CD4-positive, alpha-beta T cell treated with Interleukin-12 subunit alpha and Interleukin-12 subunit beta, for 1 hour (primary cell): ENCODE measurements around the gene TSEN15.

Source experiments
- DNase-seq: peaks from one replicate; pipeline ENCODE4 v3.0.0-alpha.2; 2020

Gene TSEN15

DNA sequence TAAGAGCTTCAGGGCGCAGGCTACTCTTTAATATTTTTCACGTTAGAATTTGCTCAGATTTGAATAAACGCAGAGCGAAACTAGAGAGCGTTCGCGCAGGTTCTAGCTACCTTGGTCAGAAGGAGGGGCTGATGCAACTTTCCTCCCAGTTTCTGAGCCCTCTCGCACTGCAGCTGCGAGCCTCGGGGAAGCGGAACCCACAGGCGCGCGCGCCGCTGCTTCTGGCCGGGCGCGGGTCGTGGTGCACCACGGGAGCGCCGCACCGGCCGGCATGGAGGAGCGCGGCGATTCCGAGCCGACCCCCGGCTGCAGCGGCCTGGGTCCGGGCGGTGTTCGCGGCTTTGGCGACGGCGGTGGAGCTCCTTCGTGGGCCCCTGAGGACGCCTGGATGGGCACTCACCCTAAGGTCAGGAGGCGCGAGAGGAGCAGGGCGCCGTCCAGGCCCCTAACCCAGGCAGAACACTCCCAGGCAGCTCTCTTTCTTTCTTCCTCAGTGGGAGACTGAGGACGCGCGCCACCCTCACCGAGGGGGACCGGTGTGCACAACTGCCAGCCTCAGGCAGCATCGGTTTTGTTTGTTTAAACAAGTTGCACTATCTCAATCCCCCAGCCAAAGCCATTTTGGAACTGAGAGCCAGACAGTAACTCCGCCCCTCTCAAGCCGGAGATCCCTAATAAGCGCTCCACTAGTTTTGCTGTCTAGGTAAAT is at the start of gene TSEN15:
Gene TSEN15 (plus strand): TSS at position 246 of the 709 bp plus-strand sequence. CDS start 26 bp downstream, at position 272.
- DNase-seq = peak; percentile 76

DNA sequence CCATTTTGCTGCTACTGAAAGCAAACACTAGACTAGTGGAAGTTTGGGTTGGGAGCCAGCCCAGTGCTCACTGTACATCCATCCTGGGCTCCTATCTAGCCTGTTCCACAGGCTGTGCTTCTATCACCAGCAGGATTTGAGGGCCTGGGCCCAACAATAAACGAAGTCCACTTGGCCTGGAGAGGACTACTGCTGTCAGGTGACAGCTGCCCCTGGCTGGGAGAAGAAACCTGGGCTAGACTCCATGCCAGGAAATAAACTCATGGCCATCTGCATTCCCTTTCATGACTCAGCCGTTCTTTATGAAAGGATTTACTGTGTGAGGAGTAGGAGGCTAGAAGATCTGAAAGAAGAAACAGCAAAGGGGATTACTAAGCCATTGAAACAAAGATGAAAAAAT is 49.5 kb upstream of the TSEN15 start:
- DNase-seq = no peak

DNA sequence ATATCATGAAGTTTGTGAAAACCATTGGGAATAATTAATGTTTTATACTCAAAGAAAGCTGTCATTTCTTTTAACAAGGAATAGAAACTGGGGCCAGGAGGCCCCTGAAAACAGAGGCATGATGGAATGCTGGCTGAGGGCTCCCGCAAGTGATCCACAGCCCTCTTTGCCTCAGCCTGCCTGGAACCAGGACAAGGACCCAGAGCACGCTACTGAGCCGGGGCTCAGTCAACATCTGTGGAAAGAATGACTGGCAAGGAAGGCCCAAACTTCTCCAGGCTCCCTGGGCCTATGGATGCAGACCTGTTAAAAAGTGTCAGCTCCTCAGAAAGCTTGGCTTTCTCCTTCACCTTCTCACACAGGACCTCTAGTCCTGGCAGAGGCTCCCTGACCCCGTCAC is 46.6 kb upstream of the TSEN15 start:
- no peak for DNase-seq

DNA sequence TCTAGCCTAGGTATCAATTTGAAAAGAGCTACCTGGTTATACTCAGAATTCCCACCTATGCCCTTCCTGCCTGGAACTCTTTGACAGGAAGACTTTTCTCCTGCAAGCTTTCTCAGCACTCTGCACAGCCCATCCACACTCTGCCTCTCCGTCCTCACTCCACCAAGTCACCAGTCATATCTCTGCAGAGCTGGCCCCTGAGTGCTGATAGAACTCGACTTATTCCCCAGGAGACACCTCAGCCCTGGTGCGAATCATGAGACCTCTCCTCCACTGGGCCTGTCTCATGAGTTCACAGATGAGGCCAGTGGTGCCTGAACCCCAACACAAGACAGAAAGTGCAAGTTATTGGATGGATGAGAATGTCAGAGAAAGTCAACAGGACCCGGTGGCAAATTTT is 46.0 kb upstream of the TSEN15 start:
- no peak for DNase-seq

DNA sequence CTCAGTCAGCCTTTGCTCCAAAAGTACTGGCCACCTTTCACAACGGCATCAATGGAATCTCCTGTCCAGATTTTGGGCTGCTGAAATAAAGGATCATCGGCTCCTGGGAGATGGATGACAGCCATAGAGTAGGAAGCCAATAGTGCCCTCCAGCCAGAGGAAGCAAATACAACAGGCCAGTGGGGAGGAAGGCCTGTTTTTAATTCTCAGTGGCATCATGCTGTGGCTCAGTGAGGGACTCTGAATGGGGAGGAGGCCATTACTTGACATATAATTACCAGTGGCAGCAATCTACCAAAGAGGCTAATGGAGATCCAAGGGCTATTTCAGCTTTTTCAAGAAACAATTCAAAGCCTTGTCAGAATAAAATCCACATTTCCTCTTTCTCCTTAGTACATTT is 40.7 kb upstream of the TSEN15 start:
- DNase-seq = no peak

DNA sequence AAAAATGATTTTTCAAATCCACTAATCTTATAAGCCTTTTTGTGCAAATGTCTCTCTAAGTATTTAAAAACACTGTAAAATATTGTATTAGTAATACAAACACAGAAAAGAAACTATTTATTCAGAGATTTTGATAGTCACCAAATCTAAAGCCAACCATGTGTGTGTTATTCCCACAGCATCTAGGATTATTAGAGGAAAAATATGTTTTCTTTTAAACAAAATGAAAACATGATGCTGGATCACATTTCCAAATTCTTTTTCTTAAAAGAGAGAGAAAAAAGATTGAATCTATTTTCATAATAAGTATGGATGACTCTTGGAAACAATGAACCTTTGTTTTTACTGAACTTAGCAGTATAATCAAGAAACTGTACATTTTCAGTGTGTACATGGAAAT is 39.3 kb upstream of the TSEN15 start:
- no peak for DNase-seq

DNA sequence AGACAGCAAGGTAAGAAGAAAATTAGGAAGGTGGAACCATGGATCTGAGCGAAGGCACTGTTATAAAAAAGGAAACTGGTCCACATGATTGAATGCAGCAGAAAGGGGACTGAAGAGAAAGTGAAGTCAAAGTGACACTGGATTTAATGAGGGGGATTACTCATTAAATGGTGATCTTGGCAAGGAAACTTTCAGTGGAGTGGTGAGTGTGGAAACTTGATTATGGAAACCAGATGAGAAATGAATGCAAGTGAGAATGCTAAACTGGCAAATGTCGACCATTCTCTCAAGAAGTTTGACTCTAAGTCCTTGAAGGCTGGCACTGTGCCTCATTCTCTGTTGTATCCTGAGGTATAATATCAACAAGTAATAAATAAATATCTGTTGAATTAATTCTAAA is 37.3 kb upstream of the TSEN15 start:
- DNase-seq = no peak

DNA sequence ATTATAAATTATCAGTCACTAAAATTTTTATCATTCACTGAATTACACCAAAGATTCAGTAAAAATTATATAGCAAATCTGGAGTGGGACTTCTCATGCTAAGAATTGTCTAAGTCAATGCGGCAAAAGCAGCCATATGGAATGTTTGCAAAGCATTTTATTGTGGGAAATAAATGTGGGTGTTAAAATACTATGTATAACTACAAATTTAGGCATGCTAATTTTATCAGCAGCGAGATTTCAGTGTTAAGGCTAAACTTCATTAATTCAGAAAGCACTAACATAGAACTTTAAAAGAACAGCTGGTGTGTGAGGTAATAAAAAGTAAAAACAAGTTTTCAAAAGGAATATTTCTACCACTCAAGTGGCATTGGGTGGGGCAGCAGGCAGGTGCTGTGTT is 35.4 kb upstream of the TSEN15 start:
- DNase-seq = no peak

DNA sequence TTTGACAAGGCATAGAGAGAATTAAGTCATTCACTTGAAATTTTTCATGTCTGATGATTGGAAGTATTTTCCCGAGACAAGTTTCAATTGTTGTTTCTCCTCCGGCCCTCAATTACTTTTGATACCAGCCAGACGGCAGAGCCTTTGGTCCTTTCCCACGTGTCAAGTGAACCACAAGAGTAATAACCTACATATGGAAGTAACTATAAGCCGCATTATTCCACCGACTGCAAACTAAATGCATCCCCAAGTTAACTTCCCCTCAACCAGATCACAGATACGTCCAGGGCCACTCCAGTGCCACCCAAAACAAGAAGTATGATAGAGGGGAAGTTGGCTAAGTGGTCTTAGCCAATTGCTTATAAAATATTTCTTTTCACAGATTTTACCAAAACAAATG is 34.2 kb upstream of the TSEN15 start:
- no peak for DNase-seq

DNA sequence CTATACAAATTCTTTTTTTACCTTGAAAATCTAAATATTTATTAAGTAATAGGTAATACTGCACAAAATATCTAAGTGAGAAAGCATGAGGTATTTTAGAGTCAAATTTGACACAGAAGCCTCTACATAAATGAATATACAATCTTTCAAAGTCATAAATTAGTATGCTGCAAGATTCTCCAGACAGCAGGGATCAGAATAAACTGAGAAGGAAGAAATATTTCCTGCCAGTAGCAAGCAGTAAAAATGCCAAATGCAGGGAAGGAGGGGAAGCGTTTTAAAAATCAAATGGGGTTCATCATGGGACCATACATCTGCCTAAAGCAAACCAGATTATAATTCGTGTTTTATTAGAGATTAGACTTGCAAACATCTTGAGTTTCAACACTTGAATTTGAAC is 32.9 kb upstream of the TSEN15 start:
- no peak for DNase-seq

DNA sequence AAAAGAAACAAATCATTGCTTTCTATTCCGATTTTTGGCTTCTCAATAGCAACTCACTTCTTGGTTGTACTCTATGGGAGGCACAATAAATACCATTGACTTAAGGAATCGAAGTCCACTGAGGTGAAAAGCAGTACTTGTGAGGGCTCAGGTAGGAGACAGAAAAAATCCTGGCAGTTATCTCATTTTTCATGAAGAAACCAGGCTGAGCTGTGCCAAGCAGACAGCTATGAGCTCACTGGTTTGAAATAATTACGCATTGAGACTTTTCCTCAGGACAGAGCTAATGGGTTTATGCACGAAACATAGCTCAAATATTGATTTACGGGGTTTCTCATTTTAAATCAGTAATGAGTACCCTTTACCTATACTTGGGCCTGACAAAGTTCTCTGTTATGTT is 32.5 kb upstream of the TSEN15 start:
- no peak for DNase-seq

DNA sequence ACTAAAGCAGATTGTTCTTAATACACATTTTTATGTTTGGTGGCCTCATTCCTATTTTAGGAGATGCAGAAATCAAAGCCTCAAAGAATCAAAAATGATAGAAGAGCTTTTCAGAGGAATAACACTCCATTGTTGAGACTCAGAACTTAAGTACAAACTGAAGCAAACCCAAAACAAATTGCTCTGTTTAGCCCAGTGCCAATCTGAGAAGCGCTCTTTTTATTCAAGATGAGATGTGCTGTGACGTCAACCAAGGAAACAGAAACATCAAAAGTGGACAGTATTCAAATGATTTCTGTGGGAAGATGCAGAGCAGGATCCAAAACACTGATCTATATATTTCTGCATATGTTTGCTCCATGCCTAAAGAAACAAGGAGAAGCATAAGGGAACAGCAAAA is 32.0 kb upstream of the TSEN15 start:
- DNase-seq = no peak

DNA sequence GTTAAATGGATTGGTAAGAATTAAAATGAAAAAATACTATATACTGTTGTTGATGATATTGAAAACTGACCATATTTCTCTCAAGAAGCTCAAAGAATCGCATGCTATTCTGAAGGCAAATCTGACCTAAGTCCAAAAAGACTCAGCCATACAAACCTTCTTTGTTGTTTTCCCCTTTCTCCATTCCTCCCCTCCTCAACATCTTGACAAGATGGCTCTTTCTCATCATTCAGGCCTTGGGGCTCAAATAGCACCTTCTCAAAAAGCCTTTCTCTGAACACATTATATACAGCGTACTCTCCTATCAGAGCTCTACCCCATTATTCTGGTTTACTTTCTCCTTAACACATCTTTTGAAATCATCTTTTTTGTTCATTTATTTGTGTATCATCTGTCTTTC is 31.2 kb upstream of the TSEN15 start:
- no peak for DNase-seq

DNA sequence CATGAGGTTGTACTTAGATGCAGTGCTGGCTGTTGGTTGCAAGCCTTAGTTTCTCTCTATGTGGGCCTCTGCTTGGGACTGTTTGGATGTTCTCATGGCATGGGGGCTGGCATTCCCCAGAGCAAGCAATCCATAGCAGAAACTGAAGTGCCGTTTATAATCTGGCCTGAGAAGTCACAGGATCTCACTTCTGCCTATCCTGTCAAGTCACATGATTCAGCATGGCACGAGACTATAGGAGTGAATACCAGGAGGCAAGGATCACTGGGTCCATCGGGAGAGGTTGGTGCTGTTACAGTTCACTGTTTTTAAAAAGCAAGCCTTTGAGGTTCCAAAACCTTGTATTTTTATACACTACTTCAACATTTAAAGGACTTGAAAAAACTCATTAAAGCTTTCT is 30.7 kb upstream of the TSEN15 start:
- no peak for DNase-seq

DNA sequence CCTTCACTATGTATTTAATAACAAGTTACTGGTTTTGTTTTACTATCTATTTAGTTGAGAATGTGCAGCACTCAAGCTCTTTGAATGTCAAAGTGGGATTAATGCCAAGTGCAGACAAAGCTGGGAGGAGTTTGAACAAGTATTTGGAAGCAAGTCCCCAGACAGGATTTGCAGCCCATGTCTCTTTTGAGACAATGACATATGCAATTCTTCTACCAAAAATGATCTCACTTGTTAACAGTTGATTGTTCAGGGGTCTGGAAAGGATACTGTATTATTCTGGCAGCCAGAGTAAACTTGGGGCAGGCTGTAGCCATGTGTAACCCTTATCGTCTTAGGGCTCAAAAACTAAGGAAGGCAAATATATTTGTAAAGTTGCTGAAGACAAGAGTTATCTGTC is 29.8 kb upstream of the TSEN15 start:
- DNase-seq = no peak

DNA sequence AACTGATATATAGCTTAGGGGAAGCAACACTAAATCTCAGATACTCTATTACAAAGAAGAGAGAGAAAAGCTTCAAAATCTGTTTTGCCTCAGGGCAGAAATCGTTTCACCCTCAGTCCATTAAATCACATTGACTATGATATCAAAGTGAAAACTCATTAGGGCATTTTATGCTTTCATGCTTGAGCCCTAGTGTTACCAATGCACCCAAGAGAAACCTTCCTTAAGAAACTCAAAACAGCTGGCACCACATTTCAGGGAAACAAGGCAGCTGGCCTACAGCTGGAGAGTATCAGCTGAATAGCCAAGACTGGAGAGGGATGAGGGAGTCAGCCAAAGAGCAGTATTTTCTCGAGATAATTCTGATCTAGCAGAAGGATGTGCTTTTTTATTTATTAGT is 28.9 kb upstream of the TSEN15 start:
- no peak for DNase-seq

DNA sequence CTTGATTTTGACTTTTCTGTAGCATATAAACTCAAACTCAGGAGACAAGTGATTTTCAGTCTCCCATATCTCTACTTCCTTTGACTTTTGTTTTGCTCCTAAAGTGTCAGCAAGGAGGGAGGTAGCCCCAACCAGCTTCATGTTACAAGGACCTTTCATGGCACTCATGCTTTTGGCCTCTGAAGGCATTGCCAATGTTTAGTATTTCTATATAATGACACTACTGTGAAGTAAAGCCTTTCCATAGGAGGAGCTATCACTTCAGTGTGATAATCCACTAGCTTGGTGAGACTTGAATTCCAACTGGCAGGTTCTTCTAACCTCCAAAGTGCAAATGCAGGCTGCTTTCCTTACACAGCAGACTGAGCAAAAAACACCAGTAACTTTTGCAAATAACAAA is 28.4 kb upstream of the TSEN15 start:
- no peak for DNase-seq

DNA sequence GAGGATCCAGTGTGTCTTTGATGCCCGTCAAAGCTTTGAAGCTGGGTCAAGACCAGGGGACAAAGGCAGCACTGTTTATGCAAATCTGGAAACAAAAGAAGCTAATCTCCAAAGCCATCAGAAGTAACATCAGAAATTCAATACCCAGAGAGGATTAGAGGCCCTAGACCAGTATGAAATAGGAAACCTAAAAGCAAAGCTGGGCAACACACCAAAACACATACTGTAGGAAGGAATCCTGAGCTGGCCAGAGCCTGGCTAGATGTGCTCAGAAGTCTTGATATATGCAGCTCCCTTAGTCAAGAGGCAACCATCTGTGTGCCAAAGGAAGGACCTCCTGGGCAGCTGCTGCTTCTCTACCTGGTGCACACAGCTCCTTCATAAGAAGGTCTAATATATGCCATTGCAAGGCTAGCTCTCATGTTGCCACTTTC is 26.3 kb upstream of the TSEN15 start:
- DNase-seq = no peak

DNA sequence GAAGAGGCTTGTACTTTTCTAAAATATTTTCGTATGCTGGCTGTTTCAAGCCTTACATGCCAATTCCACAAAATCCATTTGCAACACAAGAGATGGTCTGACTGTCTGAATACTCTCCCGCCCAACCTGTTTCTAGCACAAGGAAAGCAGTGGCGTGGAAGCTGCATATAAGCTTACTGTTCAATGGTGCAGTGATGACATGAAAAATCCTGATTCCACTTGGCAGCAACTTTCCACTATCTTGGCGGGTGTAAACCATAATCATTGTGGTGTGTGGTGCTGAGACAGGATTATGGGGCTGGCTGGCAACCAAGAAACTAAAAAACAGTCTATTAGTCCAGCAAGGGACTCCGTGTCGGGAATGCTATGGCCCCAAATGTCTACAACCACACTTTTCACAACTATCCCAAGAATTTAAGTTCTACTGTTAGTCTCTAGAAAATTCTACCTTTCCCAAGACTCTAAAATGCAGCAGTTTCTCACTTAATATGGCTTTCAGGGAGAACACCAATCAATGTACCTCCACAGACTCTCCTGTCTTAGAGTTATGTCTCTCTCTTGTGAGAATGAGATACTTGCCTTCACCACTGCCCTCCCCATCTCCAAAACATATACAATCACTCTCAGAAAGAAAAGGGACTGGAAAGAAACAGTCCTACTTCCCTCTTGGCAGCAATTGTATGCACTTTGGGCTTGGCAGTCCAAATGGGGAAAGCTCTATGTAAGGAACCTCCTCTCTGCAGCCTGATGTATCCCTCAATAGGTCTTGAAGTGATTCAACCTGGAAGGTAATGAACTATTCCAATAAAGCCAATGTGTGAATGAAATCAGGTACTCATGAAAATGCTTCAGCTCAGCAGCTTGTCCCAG is 23.5 kb upstream of the TSEN15 start:
- no peak for DNase-seq

DNA sequence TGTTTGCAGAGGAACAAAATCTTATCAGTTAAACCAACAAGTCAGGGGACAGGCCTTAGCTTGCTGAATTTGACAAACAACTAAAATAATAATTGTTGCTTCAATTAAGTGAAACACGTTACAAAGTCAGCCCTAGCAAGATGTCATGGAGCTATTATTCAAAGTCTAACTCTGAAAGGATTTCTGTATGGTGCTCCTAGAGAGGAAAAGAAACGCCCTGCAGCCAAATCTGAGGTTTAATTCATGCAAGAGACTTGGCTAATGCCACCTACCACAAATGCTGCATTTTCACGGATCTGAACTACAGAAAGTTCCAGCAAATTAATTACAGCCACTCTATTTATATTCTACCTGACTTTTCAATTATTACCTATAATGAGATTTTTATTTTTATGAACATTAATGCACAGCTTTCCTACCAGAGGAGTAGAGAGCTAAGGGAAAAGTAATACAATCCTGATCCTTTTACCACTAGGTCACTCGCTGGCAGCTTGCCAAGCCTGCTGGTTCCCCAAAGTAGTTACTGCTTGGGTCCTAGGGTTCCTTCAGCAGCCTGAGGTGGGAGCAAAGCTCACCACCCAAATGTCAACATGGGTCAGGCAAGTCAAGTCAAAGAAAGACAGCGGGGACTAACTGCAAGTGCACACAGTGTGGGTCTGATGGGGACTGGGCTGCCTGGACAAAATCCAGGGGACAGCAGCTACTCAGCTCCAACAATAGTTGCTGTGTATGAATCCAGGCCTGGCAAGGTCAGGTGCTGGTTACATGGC is 22.5 kb upstream of the TSEN15 start:
- DNase-seq = no peak

DNA sequence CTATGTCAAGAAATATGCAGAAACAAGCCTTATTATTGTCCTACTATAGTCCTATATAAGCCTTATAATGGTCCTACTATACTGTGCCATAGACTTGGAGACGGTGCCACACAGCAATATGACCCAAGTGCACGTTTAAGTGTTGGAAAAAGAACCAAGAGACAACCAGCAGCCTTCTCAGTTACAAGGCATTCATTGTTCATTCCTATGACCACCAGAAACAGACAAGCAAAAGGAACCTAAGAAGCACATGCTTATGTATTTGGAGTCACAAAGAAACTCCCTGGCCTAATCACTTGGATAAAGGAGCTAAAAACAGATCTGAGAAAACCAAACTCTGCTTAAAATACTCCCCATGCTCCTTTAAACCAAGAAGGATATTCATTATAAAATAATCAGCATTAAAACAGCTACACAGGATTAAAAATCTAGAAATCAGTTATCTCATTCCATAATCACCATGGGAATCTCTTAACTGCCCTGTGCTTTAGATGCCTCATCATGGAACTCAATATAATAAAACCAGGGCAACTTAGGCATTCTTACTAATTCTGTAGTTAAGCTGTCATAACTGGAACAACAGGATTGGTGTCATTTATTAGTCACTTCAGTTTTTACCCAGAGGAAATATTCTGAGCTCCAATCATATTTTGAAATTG is 21.0 kb upstream of the TSEN15 start:
- DNase-seq = no peak

DNA sequence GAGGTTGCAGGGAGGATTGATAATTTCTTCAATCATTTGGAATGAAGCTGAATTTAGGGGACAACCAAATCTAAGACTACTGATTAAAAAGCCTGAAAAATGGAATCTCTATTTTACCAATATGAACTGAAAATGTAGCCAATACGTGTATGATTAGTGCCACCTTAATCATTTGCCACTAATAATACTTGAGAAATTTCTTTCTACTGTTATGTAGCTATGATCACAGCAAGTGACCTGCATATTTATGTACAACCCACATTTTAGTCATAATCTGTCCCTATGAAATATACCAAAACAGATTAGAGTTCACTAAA is 20.5 kb upstream of the TSEN15 start:
- no peak for DNase-seq

DNA sequence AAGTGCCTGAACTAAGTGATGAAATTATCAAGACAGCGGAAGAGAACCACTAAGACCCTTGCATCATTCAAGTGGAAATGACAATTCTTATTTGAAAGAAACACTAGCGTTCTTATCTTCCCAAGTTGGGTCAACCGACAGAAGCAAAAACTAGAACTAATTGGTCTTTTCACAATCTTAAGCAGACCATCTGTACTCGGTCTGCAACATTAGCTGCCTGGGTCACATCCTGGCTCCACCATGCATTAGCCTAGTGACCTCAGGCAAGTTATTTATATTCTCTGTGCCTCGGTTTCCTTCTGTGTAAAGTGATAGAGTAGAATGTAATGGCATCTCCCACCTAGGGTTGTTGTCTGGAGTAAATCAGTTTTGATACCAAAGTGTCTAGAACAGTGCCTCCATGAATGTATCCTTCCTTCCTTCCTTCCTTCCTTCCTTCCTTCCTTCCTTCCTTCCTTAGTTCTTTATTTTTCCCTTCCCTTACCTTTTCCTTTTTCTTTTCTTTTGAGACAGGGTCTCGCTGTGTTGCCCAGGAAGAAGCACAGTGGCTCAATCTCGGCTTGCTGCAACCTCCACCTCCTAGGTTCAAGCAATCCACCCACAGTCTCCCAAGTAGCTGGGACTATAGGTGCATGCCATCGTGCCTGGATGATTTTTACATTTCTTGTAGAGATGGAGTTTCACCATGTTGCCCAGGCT is 20.0 kb upstream of the TSEN15 start:
- no peak for DNase-seq
